K562 (cell line): ENCODE results near the gene MRPL28. TPM values are rescaled to one million over a fixed set of nuclear protein-coding genes. Genes with fewer than 3 reads are reported as not detected.

Source experiments
- CEBPG ChIP-seq, 3 experiments: fragments of 200-800 bp in 1 of 3; sonication (Bioruptor generic) in 1 of 3; sonication (generic) in 1 of 3; formaldehyde crosslinking in 1 of 3; IDR thresholded peaks in 2 of 3; conservative IDR thresholded peaks in 1 of 3; 2 replicates each; pipeline versions ENCODE4 v1.6.1 to v1.8.0; 2016 to 2022; ENCODE audit warnings: missing compliant biosample characterization in 2 of 3, missing genetic modification characterization in 2 of 3, mild to moderate bottlenecking in 1 of 3, missing genetic modification reagents in 1 of 3
- ETS1 ChIP-seq: conservative IDR thresholded peaks from 2 replicates; pipeline ENCODE4 v1.6.1; 2011; ENCODE audit warnings: low read depth, mild to moderate bottlenecking, low read length; ENCODE audit not compliant: control insufficient read depth
- ETV5 ChIP-seq: sonication (generic); formaldehyde crosslinking; IDR thresholded peaks from 2 replicates; pipeline ENCODE4 v1.4.0; 2020; ENCODE audit warnings: low read depth, mild to moderate bottlenecking, missing genetic modification reagents
- HBP1 ChIP-seq: fragments of 450-650 bp; formaldehyde crosslinking; IDR thresholded peaks from 2 replicates; pipeline ENCODE4 v1.4.0; 2022; ENCODE audit warnings: missing genetic modification characterization
- JUND ChIP-seq, 2 experiments: IDR thresholded peaks; 2 replicates in 1 of 2; 3 replicates in 1 of 2; pipeline ENCODE4 v1.6.1; 2011; ENCODE audit warnings: borderline replicate concordance in 2 of 2, low read depth in 2 of 2, low read length in 2 of 2, improper control_type of control experiment in 1 of 2, missing biosample characterization in 1 of 2, missing genetic modification characterization in 1 of 2, missing genetic modification reagents in 1 of 2
- MXI1 ChIP-seq: IDR thresholded peaks from 2 replicates; pipeline ENCODE4 v1.6.1; 2011; ENCODE audit warnings: low read depth, mild to moderate bottlenecking, improper control_type of control experiment, low read length
- NFIC ChIP-seq: fragments of 450-650 bp; IDR thresholded peaks from 2 replicates; pipeline ENCODE4 v1.6.1; 2017; ENCODE audit warnings: mild to moderate bottlenecking, inconsistent platforms
- PHF21A ChIP-seq: fragments of 450-650 bp; IDR thresholded peaks from 2 replicates; pipeline ENCODE4 v1.6.1; 2017; ENCODE audit warnings: low read depth, borderline replicate concordance
- RAD51 ChIP-seq: fragments of 450-650 bp; IDR thresholded peaks from 2 replicates; pipeline ENCODE4 v1.7.1; 2016; ENCODE audit warnings: low read depth, mild to moderate bottlenecking, borderline replicate concordance
- SUPT5H ChIP-seq: fragments of 450-650 bp; IDR thresholded peaks from 2 replicates; pipeline ENCODE4 v1.6.1; 2016
- THAP12 ChIP-seq: fragments of 250-450 bp; sonication (Bioruptor Pico); IDR thresholded peaks from 2 replicates; pipeline ENCODE4 v1.9.0; 2021; ENCODE audit warnings: mild to moderate bottlenecking, inconsistent platforms
- TOE1 ChIP-seq, 2 experiments: fragments of 450-650 bp in 1 of 2; sonication (generic) in 1 of 2; formaldehyde crosslinking in 1 of 2; IDR thresholded peaks; 2 replicates each; pipeline versions ENCODE4 v1.7.1 to v1.8.0; 2016 to 2022; ENCODE audit warnings: borderline replicate concordance in 2 of 2, mild to moderate bottlenecking in 2 of 2, antibody characterized with exemption in 1 of 2, inconsistent platforms in 1 of 2, low read depth in 1 of 2, missing genetic modification reagents in 1 of 2, moderate library complexity in 1 of 2
- ZFX ChIP-seq: sonication (generic); formaldehyde crosslinking; IDR thresholded peaks from 2 replicates; pipeline ENCODE4 v1.8.0; 2022; ENCODE audit warnings: mild to moderate bottlenecking, missing genetic modification reagents, moderate library complexity
- ZNF282 ChIP-seq: sonication (generic); formaldehyde crosslinking; IDR thresholded peaks from 2 replicates; pipeline ENCODE4 v1.8.1; 2023; ENCODE audit warnings: missing genetic modification reagents
- polyA plus RNA-seq, 8 experiments: library from polyadenylated mRNA; depleted of rRNA in 4 of 8; stranded (reverse) in 5 of 8; unstranded in 3 of 8; fragments of >200 nt; fragmentation: Nextera tagmentation in 2 of 8; fragmentation: Illumina TruSeq in 1 of 8; extraction: Ambion mirVana in 2 of 8; extraction: Trizol in 1 of 8; gene quantifications; 2 replicates each; pipeline versions ENCODE4 v1.2.1 to v1.2.3, GENCODE V29; 2011 to 2014; ENCODE audit warnings: inconsistent platforms in 1 of 8, missing spikeins in 1 of 8
- total RNA-seq, 7 experiments: library from RNA; depleted of rRNA in 6 of 7; stranded (reverse); fragments of >200 nt in 6 of 7; fragmentation: Illumina TruSeq in 2 of 7; extraction: Trizol in 2 of 7; gene quantifications; 2 replicates each; pipeline versions ENCODE4 v1.2.1 to v1.2.3, GENCODE V29; 2011 to 2021; ENCODE audit warnings: low replicate concordance in 1 of 7
- TF ChIP-seq, protein P1 (sequence below), 2 experiments: fragments of 450-650 bp; conservative IDR thresholded peaks; 2 replicates each; pipeline ENCODE4 v1.6.1; 2017; ENCODE audit warnings: mild to moderate bottlenecking in 2 of 2, moderate library complexity in 2 of 2

The MRPL28 gene
- total and polyA plus RNA-seq, 9 of the 15 experiments (the other 6 are each of a cell fraction or from before 2014, with no cell fraction given) = 2.5 to 323 (median 175) TPM

- TF ChIP-seq MXI1 = 0 out of 2 replicates have a peak, but pooled peaks have one; percentile 19
- TF ChIP-seq ZFX = peak; percentile 79
- no peak for TF ChIP-seq ETS1
- TF ChIP-seq ZNF282 = no peak
- no peak for TF ChIP-seq ETV5 (CRISPR knock-in tag)
- peak; percentile 18; the same call in 1 of the 2 replicates for TF ChIP-seq JUND (IDR thresholded peaks at IDR 0.05; ENCODE audit: borderline replicate concordance, low read depth, low read length)
- no peak; the same call in 2 of the 3 replicates for TF ChIP-seq JUND (tag; IDR thresholded peaks at IDR 0.05; ENCODE audit: borderline replicate concordance, low read depth, low read length)
- peak; percentile 19; the same call in 1 of the 2 replicates for TF ChIP-seq CEBPG (CRISPR knock-in tag; IDR thresholded peaks at IDR 0.05)
- TF ChIP-seq CEBPG (tag; conservative IDR thresholded peaks at IDR 0.05 in 1 of 2, IDR thresholded peaks at IDR 0.05 in 1 of 2) = no peak
- no peak for TF ChIP-seq HBP1 (CRISPR knock-in tag)
- TF ChIP-seq TOE1 (IDR thresholded peaks at IDR 0.05; ENCODE audit: borderline replicate concordance) = 0 out of 2 replicates have a peak, but pooled peaks have one; percentile 62
- no peak for TF ChIP-seq TOE1 (CRISPR knock-in tag; IDR thresholded peaks at IDR 0.05; ENCODE audit: borderline replicate concordance, low read depth)
- peak; percentile 43; the same call in 1 of the 2 replicates for TF ChIP-seq NFIC
- TF ChIP-seq THAP12 (CRISPR knock-in tag) = 0 out of 2 replicates have a peak, but pooled peaks have one; percentile 47
- TF ChIP-seq, protein P1, sequence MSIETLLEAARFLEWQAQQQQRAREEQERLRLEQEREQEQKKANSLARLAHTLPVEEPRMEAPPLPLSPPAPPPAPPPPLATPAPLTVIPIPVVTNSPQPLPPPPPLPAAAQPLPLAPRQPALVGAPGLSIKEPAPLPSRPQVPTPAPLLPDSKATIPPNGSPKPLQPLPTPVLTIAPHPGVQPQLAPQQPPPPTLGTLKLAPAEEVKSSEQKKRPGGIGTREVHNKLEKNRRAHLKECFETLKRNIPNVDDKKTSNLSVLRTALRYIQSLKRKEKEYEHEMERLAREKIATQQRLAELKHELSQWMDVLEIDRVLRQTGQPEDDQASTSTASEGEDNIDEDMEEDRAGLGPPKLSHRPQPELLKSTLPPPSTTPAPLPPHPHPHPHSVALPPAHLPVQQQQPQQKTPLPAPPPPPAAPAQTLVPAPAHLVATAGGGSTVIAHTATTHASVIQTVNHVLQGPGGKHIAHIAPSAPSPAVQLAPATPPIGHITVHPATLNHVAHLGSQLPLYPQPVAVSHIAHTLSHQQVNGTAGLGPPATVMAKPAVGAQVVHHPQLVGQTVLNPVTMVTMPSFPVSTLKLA (conservative IDR thresholded peaks at IDR 0.05) = peak; percentile 45 to 67; a peak in 3 of 4 replicates
- no peak for TF ChIP-seq PHF21A
- TF ChIP-seq RAD51 = peak; percentile 66
- TF ChIP-seq SUPT5H = peak; percentile 53
These were observed 26.3 kb upstream of the MRPL28 start (continued) for GRCh38 chr16:396605-397004.
